NCI-H2029 treated with DMSO at 0.1 percent for 48 hours (cell line): ENCODE results near the gene MPO.

Source experiments
- DNase-seq: peaks from one replicate; lab custom pipeline; 2025; lab: John Stamatoyannopoulos, UW

MPO gene

GRCh38 chr17:58264407-58265103 is 16.2 kb downstream of the MPO start:
- no peak for DNase-seq

- DNase-seq: no peak
Measured at GRCh38 chr17:58263773-58264172, 17.0 kb downstream of the MPO start.

- no peak for DNase-seq
Measured at GRCh38 chr17:58262149-58262548, 18.6 kb downstream of the MPO start.

- no peak for DNase-seq
Measured at GRCh38 chr17:58254803-58255202, 25.9 kb downstream of the MPO start.

- no peak for DNase-seq
Measured at GRCh38 chr17:58253082-58253481, 27.7 kb downstream of the MPO start.

GRCh38 chr17:58252141-58252540 is 28.6 kb downstream of the MPO start:
- no peak for DNase-seq

GRCh38 chr17:58250344-58251011 is 30.3 kb downstream of the MPO start:
- DNase-seq: no peak

- DNase-seq: peak; percentile 2
Measured at GRCh38 chr17:58249270-58250133, 31.2 kb downstream of the MPO start.

- no peak for DNase-seq
Measured at GRCh38 chr17:58248955-58249269, 31.8 kb downstream of the MPO start.

GRCh38 chr17:58247511-58248363 is 33.0 kb downstream of the MPO start:
- no peak for DNase-seq

GRCh38 chr17:58246781-58247180 is 34.0 kb downstream of the MPO start:
- no peak for DNase-seq

- no peak for DNase-seq
Measured at GRCh38 chr17:58246104-58246740, 34.5 kb downstream of the MPO start.

- no peak for DNase-seq
Measured at GRCh38 chr17:58245428-58246103, 35.2 kb downstream of the MPO start.

GRCh38 chr17:58244963-58245362 is 35.8 kb downstream of the MPO start:
- DNase-seq: no peak

GRCh38 chr17:58242171-58242784 is 38.5 kb downstream of the MPO start:
- no peak for DNase-seq

GRCh38 chr17:58239987-58240386 is 40.7 kb downstream of the MPO start:
- DNase-seq: no peak

- DNase-seq: no peak
Measured at GRCh38 chr17:58238147-58238634, 42.5 kb downstream of the MPO start, which contains the start of gene LPO. LPO (plus strand) TSS chr17:58238584; CDS start chr17:58242980, 4,396 bp downstream.

GRCh38 chr17:58236394-58236793 is 44.3 kb downstream of the MPO start:
- DNase-seq: no peak

- DNase-seq: no peak
Measured at GRCh38 chr17:58235821-58236220, 44.9 kb downstream of the MPO start.

- no peak for DNase-seq
Measured at GRCh38 chr17:58234512-58234911, 46.2 kb downstream of the MPO start.
